ENCODE measurements around the gene TNFSF13. TPM values are rescaled to one million over a fixed set of nuclear protein-coding genes. Genes with fewer than 3 reads are reported as not detected.

The TNFSF13 gene
- total and polyA plus RNA-seq, 2 of the 8 experiments (the other 6 are each of a cell fraction or from before 2014, with no cell fraction given): 2.1 to 2.6 TPM

DNA sequence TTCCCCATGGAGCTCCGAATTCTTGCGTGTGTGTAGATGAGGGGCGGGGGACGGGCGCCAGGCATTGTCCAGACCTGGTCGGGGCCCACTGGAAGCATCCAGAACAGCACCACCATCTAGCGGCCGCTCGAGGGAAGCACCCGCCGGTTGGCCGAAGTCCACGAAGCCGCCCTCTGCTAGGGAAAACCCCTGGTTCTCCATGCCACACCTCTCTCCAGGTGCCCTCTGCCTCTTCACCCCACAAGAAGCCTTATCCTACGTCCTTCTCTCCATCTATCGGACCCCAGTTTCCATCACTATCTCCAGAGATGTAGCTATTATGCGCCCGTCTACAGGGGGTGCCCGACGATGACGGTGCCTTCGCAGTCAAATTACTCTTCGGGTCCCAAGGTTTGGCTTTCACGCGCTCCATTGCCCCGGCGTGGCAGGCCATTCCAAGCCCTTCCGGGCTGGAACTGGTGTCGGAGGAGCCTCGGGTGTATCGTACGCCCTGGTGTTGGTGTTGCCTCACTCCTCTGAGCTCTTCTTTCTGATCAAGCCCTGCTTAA lies 2.6 kb downstream of the TNFSF13 start (continued):
- no peak for TF ChIP-seq CHD7 (IDR thresholded peaks at IDR 0.05; ENCODE audit: insufficient replicate concordance, low read length)
- TF ChIP-seq SP1 (IDR thresholded peaks at IDR 0.05; ENCODE audit: low read depth, low read length): no peak
- no peak for TF ChIP-seq HDAC6 (IDR thresholded peaks at IDR 0.05; ENCODE audit: low read depth, low read length)
- no peak for TF ChIP-seq TCF12 (IDR thresholded peaks at IDR 0.05; ENCODE audit: low read depth, low read length)
- TF ChIP-seq RXRA (IDR thresholded peaks at IDR 0.05; ENCODE audit: insufficient read depth, low read depth, low read length): no peak
- TF ChIP-seq CBX5 (IDR thresholded peaks at IDR 0.05; ENCODE audit: low read depth, low read length): no peak
- TF ChIP-seq CBX8 (IDR thresholded peaks at IDR 0.05; ENCODE audit: borderline replicate concordance, low read depth, low read length): no peak
- TF ChIP-seq BCL11A (IDR thresholded peaks at IDR 0.05; ENCODE audit: low read depth in 2 of 2, low read length in 2 of 2): no peak
- TF ChIP-seq KDM5A (IDR thresholded peaks at IDR 0.05; ENCODE audit: low read length): peak; percentile 12
- TF ChIP-seq SP2 (IDR thresholded peaks at IDR 0.05; ENCODE audit: low read length): no peak
- TF ChIP-seq, protein P1, sequence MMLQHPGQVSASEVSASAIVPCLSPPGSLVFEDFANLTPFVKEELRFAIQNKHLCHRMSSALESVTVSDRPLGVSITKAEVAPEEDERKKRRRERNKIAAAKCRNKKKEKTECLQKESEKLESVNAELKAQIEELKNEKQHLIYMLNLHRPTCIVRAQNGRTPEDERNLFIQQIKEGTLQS (IDR thresholded peaks at IDR 0.05; ENCODE audit: insufficient read depth, low read depth, low read length): no peak
- TF ChIP-seq CHD2 (IDR thresholded peaks at IDR 0.05; ENCODE audit: low read length): no peak

Data from H1 (cell line).